ENCODE measurements around the gene TM9SF4. TPM values are rescaled to one million over a fixed set of nuclear protein-coding genes. Genes with fewer than 3 reads are reported as not detected.

The TM9SF4 gene
- total and polyA plus RNA-seq, 2 of the 8 experiments (the other 6 are each of a cell fraction or from before 2014, with no cell fraction given), result 38.4 to 68.7 TPM

DNA sequence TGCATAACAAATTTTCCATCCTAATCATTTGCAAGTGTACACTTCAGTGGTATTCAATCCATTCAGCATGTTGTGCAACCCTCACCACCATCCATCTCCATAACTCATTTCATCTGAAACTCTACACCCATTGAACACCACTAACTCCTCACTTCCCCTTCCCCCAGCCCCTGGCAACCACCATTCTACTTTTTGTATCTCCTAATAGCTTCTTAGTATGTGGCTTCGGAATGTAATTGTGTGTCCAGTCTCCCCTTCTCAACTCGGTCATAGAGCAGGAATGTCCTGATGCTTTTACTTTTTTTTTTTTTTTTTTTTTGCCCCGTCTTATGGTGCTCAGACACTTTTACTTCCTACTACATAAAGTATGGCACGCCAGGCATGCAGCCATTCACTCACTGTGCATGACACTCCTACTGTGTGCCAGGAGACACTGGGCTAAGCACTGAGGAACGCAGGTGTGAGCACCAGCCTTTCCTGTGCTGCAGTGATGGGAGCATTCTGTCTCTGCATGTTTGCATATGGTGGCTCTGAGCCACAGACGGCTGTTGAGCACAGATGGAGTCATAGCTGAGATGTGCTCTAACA lies 42.2 kb upstream of the TM9SF4 start:
- H3K23me2 ChIP-seq (ENCODE audit: low read depth, low read length), result no peaks in the 10 kb centered on the region
- H2AFZ ChIP-seq (ENCODE audit: low read length), result no peak overlapping the region
- DNase-seq (ENCODE audit: low read depth in 1 of 2, low spot score in 2 of 2), result no peak
- no peak for FAIRE-seq
- CTCF ChIA-PET (ENCODE audit: partially characterized antibody), result interaction anchor here (0.9 to 2.1 kb wide), 3 partner anchors 14 to 37 kb away, joined by 3 to 6 read pairs (median 3); no protein-coding TSS in a partner anchor
- H2BK5ac ChIP-seq (ENCODE audit: low read depth, low read length), result no peak overlapping the region
- H3K27me3 ChIP-seq (replicated peaks in 1 of 4; ENCODE audit: control insufficient read depth in 3 of 4, extremely low read depth in 1 of 4, insufficient read depth in 3 of 4, low read length in 3 of 4), result no peaks in the 10 kb centered on the region
- H2BK15ac ChIP-seq (ENCODE audit: low read length), result no peak overlapping the region
- no peak overlapping the region for H3K18ac ChIP-seq (ENCODE audit: extremely low read depth, low read length)
- TF ChIP-seq HDAC2 (IDR thresholded peaks at IDR 0.05; ENCODE audit: borderline replicate concordance in 1 of 2, low read depth in 2 of 2, low read length in 2 of 2) (no peak), POU5F1 (IDR thresholded peaks at IDR 0.05; ENCODE audit: low read depth, low read length) (no peak), EGR1 (IDR thresholded peaks at IDR 0.05; ENCODE audit: borderline replicate concordance, low read depth, low read length) (no peak)
- TF ChIP-seq, protein P1, sequence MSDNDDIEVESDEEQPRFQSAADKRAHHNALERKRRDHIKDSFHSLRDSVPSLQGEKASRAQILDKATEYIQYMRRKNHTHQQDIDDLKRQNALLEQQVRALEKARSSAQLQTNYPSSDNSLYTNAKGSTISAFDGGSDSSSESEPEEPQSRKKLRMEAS (IDR thresholded peaks at IDR 0.05), result no peak
- H4K91ac ChIP-seq (replicated peaks; ENCODE audit: insufficient read length, low read length), result no peak overlapping the region
- H4K8ac ChIP-seq (ENCODE audit: extremely low read depth, insufficient read depth, low read length), result no peak overlapping the region
- no peak overlapping the region for H3K27ac ChIP-seq (ENCODE audit: low read depth, low read length)
- no peak overlapping the region for H3K4me2 ChIP-seq (ENCODE audit: insufficient read depth in 1 of 2, low read depth in 2 of 2, low read length in 2 of 2)
- H3K14ac ChIP-seq (ENCODE audit: insufficient read length), result no peak overlapping the region
- no peak overlapping the region; a peak in 1 of 7 replicates for H3K9ac ChIP-seq (replicated peaks in 1 of 4; ENCODE audit: extremely low read depth in 1 of 4, low read depth in 3 of 4, low read length in 3 of 4)
- no peak overlapping the region for H3K4me3 ChIP-seq (ENCODE audit: extremely low read depth in 1 of 4, insufficient read depth in 2 of 4, low read depth in 3 of 4, low read length in 4 of 4)
- H3K4me1 ChIP-seq (replicated peaks in 1 of 4; ENCODE audit: control insufficient read depth in 3 of 4, insufficient read depth in 4 of 4, low read length in 3 of 4), result peaks cover 0 to 3% (median under 1%) of the 10 kb centered on the region in 4 experiments; a peak in 2 of 7 replicates
- H3K36me3 ChIP-seq (ENCODE audit: control insufficient read depth in 2 of 4, insufficient read depth in 4 of 4, low read length in 3 of 4), result no peaks in the 10 kb centered on the region
- no peak overlapping the region for H2BK20ac ChIP-seq (ENCODE audit: low read length)
- no peak overlapping the region for H3K56ac ChIP-seq (replicated peaks; ENCODE audit: insufficient read length, low read depth, low read length)
- no peak overlapping the region for H2BK12ac ChIP-seq (ENCODE audit: low read depth, low read length)
- no peak overlapping the region for H4K5ac ChIP-seq (ENCODE audit: insufficient read length, low read depth, low read length)
- H3K79me2 ChIP-seq (ENCODE audit: control insufficient read depth in 1 of 2, insufficient read depth in 2 of 2, low read length in 2 of 2), result no peaks in the 10 kb centered on the region
- WGBS, 2 experiments (ENCODE audit: extremely low coverage in 1 of 2, insufficient coverage in 1 of 2, insufficient read length in 1 of 2, insufficient replicate concordance in 2 of 2, low coverage in 1 of 2, low lambda C conversion rate in 2 of 2, missing lambda C conversion rate in 1 of 2), result 76% methylated on average over 6 of the region's 6 CpGs; no CpG with 5 or more reads in 1 of the 2 experiments
- H4K20me1 ChIP-seq (replicated peaks in 1 of 2; ENCODE audit: control insufficient read depth in 1 of 2, insufficient read depth in 2 of 2, low read length in 2 of 2), result no peaks in the 10 kb centered on the region
- H2BK120ac ChIP-seq (replicated peaks; ENCODE audit: low read depth, low read length), result no peak overlapping the region
- no peak overlapping the region; the same call in 1 of the 2 replicates for H2AK5ac ChIP-seq (ENCODE audit: low read depth, low read length)
- H3K9me3 ChIP-seq (ENCODE audit: insufficient read depth in 2 of 2, low read depth in 1 of 2, low read length in 1 of 2), result no peaks in the 10 kb centered on the region
- H3K23ac ChIP-seq (ENCODE audit: insufficient read length), result no peak overlapping the region
- POLR2A ChIA-PET (ENCODE audit: partially characterized antibody), result no interaction called here
- no peak overlapping the region for H3K4ac ChIP-seq (replicated peaks; ENCODE audit: insufficient read length, low read depth, low read length)
- no peaks in the 10 kb centered on the region for H3K79me1 ChIP-seq (ENCODE audit: low read depth, low read length)

Measured in H1 (cell line).